K562 (cell line): ENCODE results near the gene SYT7. TPM values are rescaled to one million over a fixed set of nuclear protein-coding genes. Genes with fewer than 3 reads are reported as not detected.

Experiments used
- ATAC-seq: fragments of 200-7000 bp; cut with Tn5 transposase; 3 replicates; pipeline ENCODE4 v1.9.1; 2020; ENCODE audit warnings: moderate library complexity
- BruUV-seq: library from RNA; stranded (reverse); fragments of 400-500 nt; replicated peaks from 2 replicates; lab custom pipeline; 2021; lab: Mats Ljungman, UMichigan
- CTCF ChIA-PET: fragments of 300-600 bp; formaldehyde crosslinking; extraction: SDS; loops from one replicate; lab custom pipeline; 2021; ENCODE audit warnings: low intra/inter-chr PET ratio; lab: Yijun Ruan, JAX
- POLR2A ChIA-PET: fragments of 300-600, 350-650 bp; sonication (Branson Sonifier 250); formaldehyde crosslinking; extraction: SDS; loops from one replicate; lab custom pipeline; 2021; ENCODE audit warnings: antibody characterized with exemption, inconsistent platforms; lab: Yijun Ruan, JAX
- DNase-seq, 4 experiments: peaks; one replicate each; pipeline versions ENCODE4 v3.0.0 to v3.0.0-alpha.2; 2011 to 2018; ENCODE audit warnings: low spot score in 3 of 4, mixed read lengths in 3 of 4; ENCODE audit errors: extremely low read depth in 1 of 4
- FAIRE-seq: peaks from 2 replicates; lab custom pipeline; 2011; peaks lifted over from hg19 to GRCh38; lab: Jason Lieb, UNC
- H2AFZ ChIP-seq: 2 replicates; pipeline ENCODE4 v1.6.0; 2011; ENCODE audit warnings: low read depth, low read length, control low read depth, inconsistent platforms
- H3K27ac ChIP-seq: fragments of 200-600 bp; 3 replicates; pipeline ENCODE4 v1.8.0; 2011; ENCODE audit warnings: low read depth, mild to moderate bottlenecking, control low read depth, inconsistent platforms, low read length, moderate library complexity, mixed read lengths; ENCODE audit errors: extremely low read depth
- H3K27me3 ChIP-seq, 2 experiments: fragments of 300-600 bp in 1 of 2; 2 replicates in 1 of 2; 3 replicates in 1 of 2; pipeline versions ENCODE4 v1.6.0 to v1.8.0; 2011; ENCODE audit warnings: inconsistent platforms in 2 of 2, low read length in 2 of 2, mild to moderate bottlenecking in 1 of 2, mixed read lengths in 1 of 2, moderate library complexity in 1 of 2; ENCODE audit not compliant: control insufficient read depth in 2 of 2, insufficient read depth in 2 of 2
- H3K36me3 ChIP-seq: fragments of 300-600 bp; 3 replicates; pipeline ENCODE4 v1.8.0; 2011; ENCODE audit warnings: mild to moderate bottlenecking, low read length, inconsistent platforms; ENCODE audit not compliant: control insufficient read depth, insufficient read depth
- H3K4me1 ChIP-seq, 2 experiments: fragments of 200-600 bp in 1 of 2; replicated peaks in 1 of 2; 2 replicates in 1 of 2; 3 replicates in 1 of 2; pipeline versions ENCODE4 v1.5.1 to v1.8.0; 2011; ENCODE audit warnings: inconsistent platforms in 2 of 2, low read length in 2 of 2, mild to moderate bottlenecking in 1 of 2, mixed read lengths in 1 of 2, moderate library complexity in 1 of 2; ENCODE audit not compliant: control insufficient read depth in 2 of 2, insufficient read depth in 2 of 2
- H3K4me2 ChIP-seq: 2 replicates; pipeline ENCODE4 v1.6.1; 2011; ENCODE audit warnings: low read length, control low read depth, inconsistent platforms, mixed read lengths; ENCODE audit not compliant: insufficient read depth
- H3K4me3 ChIP-seq: fragments of 200-600 bp; sonication (generic), shearing (Covaris generic); 2 replicates; pipeline ENCODE4 v1.5.1; 2016; ENCODE audit warnings: control low read depth, inconsistent platforms
- H3K79me2 ChIP-seq: fragments of 200-600 bp; 3 replicates; pipeline ENCODE4 v1.8.0; 2011; ENCODE audit warnings: low read length, inconsistent platforms; ENCODE audit not compliant: control insufficient read depth, insufficient read depth
- H3K9ac ChIP-seq, 2 experiments: 2 replicates each; pipeline versions ENCODE4 v1.6.0 to v1.6.1; 2011; ENCODE audit warnings: low read depth in 2 of 2, low read length in 2 of 2, control low read depth in 1 of 2, inconsistent platforms in 1 of 2, mild to moderate bottlenecking in 1 of 2, mixed read lengths in 1 of 2; ENCODE audit not compliant: insufficient read depth in 1 of 2
- H3K9me1 ChIP-seq: one replicate; pipeline ENCODE4 v1.6.0; 2011; ENCODE audit warnings: inconsistent platforms, mild to moderate bottlenecking, low read length, moderate library complexity; ENCODE audit not compliant: control insufficient read depth, insufficient read depth
- H3K9me3 ChIP-seq: replicated peaks from 2 replicates; pipeline ENCODE4 v1.5.1; 2011; ENCODE audit warnings: low read depth, low read length, inconsistent platforms; ENCODE audit not compliant: control insufficient read depth, insufficient read depth
- H4K20me1 ChIP-seq: replicated peaks from 2 replicates; pipeline ENCODE4 v1.6.1; 2011; ENCODE audit warnings: low read length, inconsistent platforms, mixed read lengths; ENCODE audit not compliant: control insufficient read depth, insufficient read depth
- DEAF1 ChIP-seq: fragments of 450-650 bp; formaldehyde crosslinking; IDR thresholded peaks from 2 replicates; pipeline ENCODE4 v1.4.0; 2020; ENCODE audit warnings: mild to moderate bottlenecking, moderate library complexity
- KLF16 ChIP-seq: IDR thresholded peaks from 2 replicates; pipeline ENCODE4 v1.6.1; 2016; ENCODE audit warnings: antibody characterized with exemption
- MYC ChIP-seq, 2 experiments: fragments of 250-450 bp in 1 of 2; sonication (Bioruptor Pico) in 1 of 2; IDR thresholded peaks; 2 replicates each; pipeline versions ENCODE4 v1.5.1 to v1.6.1; 2012 to 2021; ENCODE audit warnings: low read depth in 2 of 2, borderline replicate concordance in 1 of 2, improper control_type of control experiment in 1 of 2, low read length in 1 of 2, mild to moderate bottlenecking in 1 of 2, moderate library complexity in 1 of 2
- SFPQ ChIP-seq: fragments of 200-400 bp; formaldehyde crosslinking; IDR thresholded peaks from 2 replicates; pipeline ENCODE4 v1.6.1; 2017; ENCODE audit warnings: mild to moderate bottlenecking, low read depth, low read length, moderate library complexity
- ZNF324 ChIP-seq: fragments of 250-450 bp; sonication (Bioruptor Pico); IDR thresholded peaks from 2 replicates; pipeline ENCODE4 v1.4.0; 2020; ENCODE audit warnings: mild to moderate bottlenecking
- ZNF431 ChIP-seq: sonication (generic); formaldehyde crosslinking; IDR thresholded peaks from 2 replicates; pipeline ENCODE4 v1.8.0; 2022; ENCODE audit warnings: mild to moderate bottlenecking, missing genetic modification reagents
- whole genome bisulfite sequencing: fragments of 100-300 bp; shearing (Covaris generic); methylation state at CpG from one replicate; pipeline ENCODE4 v1.1.6; 2016; ENCODE audit warnings: low coverage, mixed read lengths; ENCODE audit not compliant: insufficient coverage; ENCODE audit errors: missing lambda C conversion rate; 5-methylcytosine and 5-hydroxymethylcytosine counted together
- in situ Hi-C: fragments of 300-500 bp; cut with MboI; formaldehyde crosslinking; loops from 4 replicates; pipeline ENCODE4 v1.15.0; 2018; ENCODE audit warnings: inconsistent platforms, mixed read lengths
- intact Hi-C: fragments of 100-400 bp; cut with micrococcal nuclease; formaldehyde crosslinking; loops from 2 replicates; pipeline ENCODE4 v1.14.2; 2022
- polyA plus RNA-seq, 8 experiments: library from polyadenylated mRNA; depleted of rRNA in 4 of 8; stranded (reverse) in 5 of 8; unstranded in 3 of 8; fragments of >200 nt; fragmentation: Nextera tagmentation in 2 of 8; fragmentation: Illumina TruSeq in 1 of 8; extraction: Ambion mirVana in 2 of 8; extraction: Trizol in 1 of 8; gene quantifications; 2 replicates each; pipeline versions ENCODE4 v1.2.1 to v1.2.3, GENCODE V29; 2011 to 2014; ENCODE audit warnings: inconsistent platforms in 1 of 8, missing spikeins in 1 of 8
- total RNA-seq, 7 experiments: library from RNA; depleted of rRNA in 6 of 7; stranded (reverse); fragments of >200 nt in 6 of 7; fragmentation: Illumina TruSeq in 2 of 7; extraction: Trizol in 2 of 7; gene quantifications; 2 replicates each; pipeline versions ENCODE4 v1.2.1 to v1.2.3, GENCODE V29; 2011 to 2021; ENCODE audit warnings: low replicate concordance in 1 of 7

Gene SYT7
- total and polyA plus RNA-seq, 9 of the 15 experiments (the other 6 are each of a cell fraction or from before 2014, with no cell fraction given) = 0.01 to 0.51 (median 0.16) TPM; not detected in 1

- H4K20me1 ChIP-seq = no peaks in the 10 kb centered on the region; the same call in none of the 2 replicates
- intact Hi-C loops = no loop called here
- TF ChIP-seq ZNF324 (CRISPR knock-in tag) = no peak
- TF ChIP-seq ZNF431 (CRISPR knock-in tag) = no peak
- TF ChIP-seq SFPQ = no peak
- TF ChIP-seq KLF16 = peak; percentile 63
- peak; percentile 32; the same call in 1 of the 2 replicates for TF ChIP-seq MYC (IDR thresholded peaks at IDR 0.05; ENCODE audit: low read depth, low read length)
- no peak for TF ChIP-seq MYC (CRISPR knock-in tag; IDR thresholded peaks at IDR 0.05; ENCODE audit: borderline replicate concordance, low read depth)
- 0 out of 2 replicates have a peak, but pooled peaks have one; percentile 21 for TF ChIP-seq DEAF1
Observed at GRCh38 chr11:61532134-61533038, 48.5 kb downstream of the SYT7 start.

More at GRCh38 chr11:61532134-61533038, 48.5 kb downstream of the SYT7 start:
- Histone ChIP-seq H3K27me3 (peaks cover 33 to 72% of the 10 kb centered on the region in 2 experiments; a peak in 4 of 5 replicates), H3K9me3 (no peaks in the 10 kb centered on the region), H3K36me3 (no peaks in the 10 kb centered on the region), H3K4me1 (peaks cover 0 to 15% of the 10 kb centered on the region in 2 experiments; a peak in 2 of 5 replicates), H3K27ac (no peak overlapping the region), H2AFZ (no peak overlapping the region), H3K4me2 (no peak overlapping the region), H3K9ac (no peak overlapping the region), H3K9me1 (no peaks in the 10 kb centered on the region), H3K79me2 (no peaks in the 10 kb centered on the region), H3K4me3 (no peak overlapping the region)
- in situ Hi-C loops = no loop called here
- 0% methylated on average over 10 of the region's 10 CpGs for WGBS
- CTCF ChIA-PET = interaction anchor here (0.6 to 0.7 kb wide), 2 partner anchors 14 to 52 kb away, joined by 3 to 5 read pairs; a partner anchor contains a TSS
- DNase-seq (peak; percentile 71 to 88 (median 85)), FAIRE-seq (peak; percentile 80), ATAC-seq (peak; percentile 90)
- no TSS peak for BruUV-seq
- POLR2A ChIA-PET = interaction anchor here (0.7 to 1.6 kb wide), 5 partner anchors 25 to 86 kb away, joined by 3 read pairs; no protein-coding TSS in a partner anchor
